Measurements from ENCODE around the gene TLE2. TPM values are rescaled to one million over a fixed set of nuclear protein-coding genes. Genes with fewer than 3 reads are reported as not detected.
A peak's percentile ranks its signal among the peaks of the same experiment; 100 is the strongest.

TLE2 gene
- total and polyA plus RNA-seq, 9 of the 15 experiments (the other 6 are each of a cell fraction or from before 2014, with no cell fraction given): 0.35 to 13.1 (median 6.2) TPM

- TF ChIP-seq PRDM10 (IDR thresholded peaks at IDR 0.05; ENCODE audit: partially characterized antibody): peak; percentile 96
- no peak for TF ChIP-seq BCLAF1 (IDR thresholded peaks at IDR 0.05; ENCODE audit: borderline replicate concordance in 1 of 2, control insufficient read depth in 1 of 2, low read depth in 2 of 2, low read length in 1 of 2)
- TF ChIP-seq CHCHD3 (CRISPR knock-in tag; IDR thresholded peaks at IDR 0.05): no peak
- TF ChIP-seq ZNF212 (CRISPR knock-in tag; IDR thresholded peaks at IDR 0.05): no peak
- TF ChIP-seq UBTF (IDR thresholded peaks at IDR 0.05; ENCODE audit: borderline replicate concordance in 1 of 2, low read depth in 2 of 2, low read length in 2 of 2): no peak
- TF ChIP-seq KAT8 (IDR thresholded peaks at IDR 0.05; ENCODE audit: low read depth): no peak
Observed at GRCh38 chr19:2997720-2998119, 31.4 kb downstream of the TLE2 start (continued).
